ELF-1 (cell line): ENCODE data around the gene CPSF7.

Experiments
- DNase-seq: peaks from one replicate; pipeline ENCODE4 v3.0.0-alpha.2; 2016; ENCODE audit warnings: low read depth, low spot score

CPSF7 gene

GRCh38 chr11:61357233-61357893 is 72.4 kb downstream of the CPSF7 start:
- DNase-seq: no peak

GRCh38 chr11:61356706-61357105 is 73.1 kb downstream of the CPSF7 start:
- no peak for DNase-seq

- no peak for DNase-seq
Observed at GRCh38 chr11:61354208-61354607, 75.6 kb downstream of the CPSF7 start.

DNA sequence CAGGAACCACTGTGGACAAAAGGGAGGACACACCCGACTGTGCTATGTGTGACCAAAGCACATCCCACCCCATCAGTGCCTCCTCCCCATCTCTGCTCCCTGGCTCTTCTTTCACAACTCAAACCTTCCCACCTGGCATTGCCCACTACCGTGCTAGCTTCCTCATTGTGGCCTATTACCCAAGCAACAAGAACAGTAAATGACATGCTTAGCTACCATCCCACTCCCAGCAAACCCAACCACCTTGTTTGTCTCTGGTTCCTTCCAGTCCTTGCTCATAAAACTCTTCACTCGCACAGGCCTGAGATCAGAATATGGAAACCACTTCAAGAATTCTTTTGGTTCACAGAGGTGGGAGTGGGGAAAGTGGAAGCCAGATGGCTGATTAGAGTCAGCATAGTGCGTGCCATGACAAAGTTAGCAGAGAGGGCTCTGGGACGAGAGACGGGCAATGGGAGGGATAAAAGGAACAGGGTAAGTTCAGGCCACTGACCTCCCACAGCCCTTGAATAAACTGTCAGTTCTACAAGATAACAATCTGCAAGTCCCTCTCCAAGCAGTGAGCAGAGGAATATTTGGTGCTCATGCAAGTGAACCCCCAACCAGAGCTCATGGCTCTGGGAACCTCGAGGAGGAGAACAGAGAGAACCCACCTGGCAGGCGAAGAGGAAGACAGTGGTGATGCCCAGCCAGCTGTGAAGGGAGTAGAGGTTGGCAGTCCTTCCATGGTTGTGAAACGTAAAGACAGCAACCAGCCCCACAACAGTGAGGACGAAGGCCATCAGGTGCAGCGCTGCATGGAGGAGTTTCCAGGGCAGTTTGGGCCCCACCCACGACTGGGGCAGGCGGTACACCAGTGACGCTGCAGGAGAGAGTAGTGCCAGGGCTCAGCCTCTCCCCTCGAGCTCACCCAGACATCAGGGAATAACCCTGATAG is 76.4 kb downstream of the CPSF7 start:
- DNase-seq: no peak
